KBM-7 (cell line): ENCODE measurements around the gene DNA2.

Experiments
- DNase-seq: peaks from one replicate; pipeline ENCODE4 v3.0.0-alpha.2; 2015
- in situ Hi-C: fragments of 300-500 bp; cut with MboI; formaldehyde crosslinking; loops from 2 replicates; pipeline ENCODE4 v1.14.3; 2020; ENCODE audit warnings: low sequenced_read_pairs, low pct_unique_long_range_greater_than_20kb, mixed read lengths

Gene DNA2

DNA sequence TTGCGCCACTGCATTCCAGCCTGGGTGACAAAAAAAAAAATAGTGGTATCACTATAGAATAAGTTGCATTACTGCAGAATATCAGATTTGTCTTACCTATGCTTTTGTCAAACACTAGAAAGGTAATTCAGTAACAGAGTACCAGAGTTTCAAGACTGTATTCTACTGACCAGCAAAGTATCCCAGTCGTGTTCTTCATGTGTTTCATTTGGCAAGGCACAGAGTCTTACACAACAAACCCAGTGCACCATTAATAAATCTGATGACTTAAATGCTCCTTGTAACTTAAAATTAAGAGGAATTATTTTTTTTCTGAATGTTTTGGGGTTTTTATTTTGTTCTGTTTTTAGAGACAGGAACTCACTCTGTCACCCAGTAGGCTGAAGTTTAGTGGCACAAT lies 104.7 kb downstream of the DNA2 start:
- no peak for DNase-seq
- in situ Hi-C loops, result no loop called here

DNA sequence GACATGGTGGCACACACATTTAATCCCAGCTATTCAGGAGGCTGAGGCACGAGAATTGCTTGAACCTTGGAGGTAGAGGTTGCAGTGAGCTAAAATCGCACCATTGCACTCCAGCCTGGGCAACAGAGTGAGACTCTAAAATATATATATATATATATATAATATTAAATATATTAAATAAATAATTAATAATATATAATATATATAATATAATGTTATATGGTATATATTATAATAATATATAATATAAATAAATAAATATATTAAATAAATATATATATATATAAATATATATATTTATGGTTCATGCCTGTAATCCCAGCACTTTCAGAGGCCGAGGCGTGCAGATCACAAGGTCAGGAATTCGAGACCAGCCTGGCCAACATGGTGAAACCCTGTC lies 105.2 kb downstream of the DNA2 start:
- DNase-seq, result no peak
- in situ Hi-C loops, result no loop called here

DNA sequence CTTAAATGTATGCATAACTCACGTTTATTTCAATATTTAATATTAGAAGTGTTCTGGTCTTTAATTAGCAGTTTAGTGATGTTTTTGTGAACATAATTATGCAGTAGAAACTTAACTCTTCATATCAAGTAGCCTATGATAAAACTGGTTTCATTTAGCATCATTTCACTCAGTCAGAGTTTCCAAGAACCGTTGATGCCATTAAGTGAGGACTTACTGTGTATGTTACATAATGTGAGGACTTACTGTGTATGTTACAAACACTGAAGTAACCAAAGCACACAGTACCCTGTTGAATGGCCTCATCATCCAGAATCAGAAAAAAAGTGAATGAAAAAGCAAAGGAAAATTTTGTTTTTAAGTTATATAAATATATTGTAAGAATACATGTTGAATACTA lies 106.2 kb downstream of the DNA2 start:
- no peak for DNase-seq

DNA sequence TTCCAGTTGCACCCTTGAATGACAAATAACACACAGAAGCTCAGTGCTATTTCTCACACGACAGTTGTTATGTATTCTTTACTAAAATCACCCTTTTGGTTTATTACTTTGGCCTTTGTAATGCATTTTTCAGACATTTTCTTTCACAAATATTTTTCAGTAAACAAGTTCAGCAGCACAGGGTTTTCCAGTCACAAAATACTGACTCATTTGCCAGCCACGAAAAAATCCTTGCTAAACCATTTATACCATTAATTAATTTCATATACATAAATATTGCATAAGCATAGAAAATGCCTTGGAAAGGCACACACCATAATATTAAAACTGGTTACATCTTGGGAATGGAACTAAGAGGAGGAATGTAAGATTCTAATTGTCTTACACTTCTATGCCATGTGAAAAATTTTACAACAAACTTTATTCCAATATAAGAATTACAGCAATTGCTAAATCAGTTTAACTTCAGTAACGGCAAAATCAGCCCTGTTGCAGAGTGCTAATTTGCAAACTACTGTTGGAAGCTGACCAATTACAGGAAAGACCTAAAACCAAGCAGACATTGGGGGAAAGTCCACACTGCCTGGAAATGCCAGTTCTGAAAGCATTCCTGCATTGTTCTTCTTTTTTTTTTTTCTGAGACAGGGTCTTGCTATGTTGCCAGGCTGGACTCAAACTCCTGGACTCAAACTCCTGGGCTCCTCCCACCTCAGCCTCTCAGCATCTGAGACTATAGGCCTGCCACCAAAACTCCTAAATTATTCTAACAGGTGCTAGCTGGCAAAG lies 107.5 kb downstream of the DNA2 start:
- DNase-seq, result no peak
- in situ Hi-C loops, result no loop called here

More for the DNA sequence above, 106.2 kb downstream of the DNA2 start:
- in situ Hi-C loops, result no loop called here
